HT-29 (cell line): ENCODE data around the gene PCDHGA8. TPM values are rescaled to one million over a fixed set of nuclear protein-coding genes. Genes with fewer than 3 reads are reported as not detected.
"Not testable (repeated sequence)": the region's sequence is repeated elsewhere in the genome, so short reads cannot be mapped to it uniquely, and the experiment has no call there.

Experiments used
- DNase-seq: peaks from one replicate; pipeline ENCODE4 v3.0.0-alpha.2; 2015; ENCODE audit warnings: low spot score
- total RNA-seq: library from RNA; depleted of rRNA; stranded (reverse); fragments of >200 nt; shearing (Covaris generic); gene quantifications from 2 replicates; pipeline ENCODE4 v1.2.3, GENCODE V29; 2014

The PCDHGA8 gene
- total RNA-seq, 1 experiment from 2014 or later, result not detected

DNA sequence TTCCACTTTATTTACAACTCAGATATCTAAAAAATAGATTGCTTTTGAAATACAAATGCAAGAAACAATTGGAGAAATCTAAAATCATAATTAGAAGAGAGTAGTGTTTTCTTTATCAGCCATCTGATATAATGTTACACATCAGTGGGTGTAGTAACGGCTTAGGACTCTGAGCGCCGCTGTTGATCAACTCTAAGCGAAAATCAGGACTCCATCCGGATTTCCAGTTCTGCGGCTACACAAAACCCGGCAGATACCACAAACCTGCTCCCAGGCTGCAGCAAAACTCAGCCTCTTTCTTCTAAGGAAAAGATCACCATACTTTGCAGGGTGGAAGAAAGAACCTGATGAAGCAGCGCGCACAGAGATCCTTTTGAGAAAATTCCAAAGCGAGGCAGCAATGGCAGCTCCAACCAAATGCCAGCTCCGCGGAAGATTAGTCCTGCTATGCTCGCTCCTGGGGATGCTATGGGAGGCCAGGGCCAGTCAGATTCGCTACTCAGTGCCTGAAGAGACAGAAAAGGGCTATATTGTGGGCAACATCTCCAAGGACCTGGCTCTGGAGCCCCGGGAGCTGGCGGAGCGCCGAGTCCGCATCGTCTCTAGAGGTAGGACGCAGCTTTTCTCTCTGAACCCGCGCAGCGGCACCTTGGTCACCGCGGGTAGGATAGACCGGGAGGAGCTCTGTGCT lies 10.3 kb downstream of the PCDHGA8 start, which contains the start of gene PCDHGA9:
TSS of gene PCDHGA9 (plus strand) at position 226 of the 691 bp plus-strand sequence. CDS start at position 401, 175 bp downstream.
- DNase-seq, result peak; percentile 48

DNA sequence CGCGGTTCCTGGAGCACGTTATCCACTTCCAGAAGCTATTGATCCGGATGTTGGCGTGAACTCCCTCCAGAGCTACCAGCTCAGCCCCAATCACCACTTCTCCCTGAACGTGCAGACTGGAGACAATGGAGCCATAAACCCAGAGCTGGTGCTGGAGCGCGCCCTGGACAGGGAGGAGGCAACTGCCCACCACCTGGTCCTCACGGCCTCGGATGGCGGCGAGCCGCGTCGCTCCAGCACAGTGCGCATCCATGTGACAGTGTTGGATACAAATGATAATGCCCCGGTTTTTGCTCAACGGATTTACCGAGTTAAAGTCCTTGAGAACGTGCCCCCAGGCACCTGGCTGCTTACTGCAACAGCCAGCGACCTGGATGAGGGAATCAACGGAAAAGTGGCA lies 11.0 kb downstream of the PCDHGA8 start:
- DNase-seq, result no peak

DNA sequence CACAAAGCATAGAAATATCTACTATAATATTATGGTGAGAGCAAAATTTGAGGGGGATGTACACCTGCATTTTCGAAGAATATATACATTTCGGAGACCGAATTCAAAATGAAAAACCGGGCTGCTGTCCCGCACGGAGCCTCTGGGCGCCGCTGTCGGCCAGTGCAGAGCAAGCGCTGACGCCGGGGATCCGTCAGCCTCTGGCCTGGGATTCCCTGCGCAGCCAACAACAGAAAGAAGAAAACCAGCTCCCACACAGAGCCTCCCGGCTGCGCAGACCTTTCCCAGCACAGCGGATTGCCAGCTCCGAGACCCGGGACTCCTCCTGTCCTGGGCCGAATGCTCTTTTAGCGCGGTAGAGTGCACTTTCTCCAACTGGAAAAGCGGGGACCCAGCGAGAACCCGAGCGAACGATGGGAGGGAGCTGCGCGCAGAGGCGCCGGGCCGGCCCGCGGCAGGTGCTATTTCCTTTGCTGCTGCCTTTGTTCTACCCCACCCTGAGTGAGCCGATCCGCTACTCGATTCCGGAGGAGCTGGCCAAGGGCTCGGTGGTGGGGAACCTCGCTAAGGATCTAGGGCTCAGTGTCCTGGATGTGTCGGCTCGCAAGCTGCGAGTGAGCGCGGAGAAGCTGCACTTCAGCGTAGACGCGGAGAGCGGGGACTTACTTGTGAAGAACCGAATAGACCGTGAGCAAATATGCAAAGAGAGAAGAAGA lies 15.5 kb downstream of the PCDHGA8 start, which contains the start of gene PCDHGB6:
TSS of gene PCDHGB6 (plus strand) at position 232 of the 716 bp plus-strand sequence. CDS start at position 414, 182 bp downstream.
- not testable (repeated sequence) for DNase-seq

DNA sequence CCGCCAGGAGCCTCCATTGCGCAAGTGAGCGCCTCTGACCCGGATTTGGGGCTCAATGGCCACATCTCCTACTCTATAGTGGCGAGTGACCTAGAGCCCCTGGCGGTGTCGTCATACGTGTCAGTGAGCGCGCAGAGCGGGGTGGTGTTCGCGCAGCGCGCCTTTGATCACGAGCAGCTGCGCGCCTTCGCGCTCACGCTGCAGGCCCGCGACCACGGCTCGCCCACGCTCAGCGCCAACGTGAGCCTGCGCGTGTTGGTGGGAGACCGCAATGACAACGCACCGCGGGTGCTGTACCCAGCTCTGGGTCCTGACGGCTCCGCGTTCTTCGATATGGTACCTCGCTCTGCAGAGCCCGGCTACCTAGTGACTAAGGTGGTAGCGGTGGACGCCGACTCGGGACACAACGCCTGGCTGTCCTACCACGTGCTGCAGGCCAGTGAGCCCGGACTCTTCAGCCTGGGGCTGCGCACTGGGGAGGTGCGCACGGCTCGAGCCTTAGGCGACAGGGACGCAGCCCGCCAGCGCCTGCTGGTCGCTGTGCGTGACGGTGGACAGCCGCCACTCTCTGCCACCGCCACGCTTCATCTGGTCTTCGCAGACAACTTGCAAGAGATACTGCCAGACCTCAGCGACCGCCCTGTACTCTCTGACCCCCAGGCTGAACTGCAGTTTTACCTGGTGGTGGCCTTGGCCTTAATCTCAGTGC lies 17.3 kb downstream of the PCDHGA8 start:
- no peak for DNase-seq

DNA sequence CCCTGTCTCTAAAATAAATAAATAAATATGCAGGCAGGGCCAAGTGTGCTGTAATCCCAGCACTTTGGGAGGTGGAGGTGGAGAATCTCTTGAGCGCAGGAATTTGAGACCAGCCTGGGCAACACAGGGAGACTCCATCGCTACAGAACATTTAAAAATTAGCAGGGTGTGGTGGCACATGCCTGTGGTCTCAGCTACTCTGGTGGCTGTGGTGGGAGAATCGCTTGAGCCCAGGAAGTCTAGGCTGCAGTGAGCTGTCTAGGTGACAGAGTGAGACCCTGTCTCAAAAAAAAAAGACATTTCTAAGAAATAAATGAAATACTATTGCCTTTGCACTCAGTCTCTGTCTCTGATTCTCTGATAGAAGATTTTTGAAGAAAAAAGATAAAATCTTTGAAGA lies 19.1 kb downstream of the PCDHGA8 start:
- DNase-seq, result no peak

- peak; percentile 72 for DNase-seq
These were observed 20.6 kb downstream of the PCDHGA8 start, which contains the start of gene PCDHGA10 for GRCh38 chr5:141412854-141413539. TSS of gene PCDHGA10 (plus strand) at chr5:141412987. CDS start at chr5:141413176, 189 bp downstream.

GRCh38 chr5:141413540-141414069 lies 21.2 kb downstream of the PCDHGA8 start:
- no peak for DNase-seq

DNA sequence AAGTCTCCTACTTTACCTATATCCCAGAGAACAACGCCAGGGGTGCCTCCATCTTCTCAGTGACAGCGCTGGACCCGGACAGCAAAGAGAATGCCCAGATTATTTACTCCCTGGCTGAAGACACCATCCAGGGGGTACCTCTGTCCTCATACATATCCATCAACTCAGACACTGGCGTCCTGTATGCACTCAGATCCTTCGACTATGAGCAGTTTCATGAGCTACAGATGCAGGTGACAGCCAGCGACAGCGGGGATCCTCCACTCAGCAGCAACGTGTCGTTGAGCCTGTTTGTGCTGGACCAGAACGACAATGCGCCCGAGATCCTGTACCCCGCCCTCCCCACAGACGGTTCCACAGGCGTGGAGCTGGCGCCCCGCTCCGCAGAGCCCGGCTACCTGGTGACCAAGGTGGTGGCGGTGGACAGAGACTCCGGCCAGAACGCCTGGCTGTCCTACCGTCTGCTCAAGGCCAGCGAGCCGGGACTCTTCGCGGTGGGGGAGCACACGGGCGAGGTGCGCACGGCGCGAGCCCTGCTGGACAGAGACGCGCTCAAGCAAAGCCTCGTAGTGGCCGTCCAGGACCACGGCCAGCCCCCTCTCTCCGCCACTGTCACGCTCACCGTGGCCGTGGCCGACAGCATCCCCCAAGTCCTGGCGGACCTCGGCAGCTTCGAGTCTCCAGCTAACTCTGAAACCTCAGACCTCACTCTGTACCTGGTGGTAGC lies 22.3 kb downstream of the PCDHGA8 start:
- DNase-seq, result not testable (repeated sequence)

- not testable (repeated sequence) for DNase-seq
These were observed 22.8 kb downstream of the PCDHGA8 start for GRCh38 chr5:141415275-141415618.

- DNase-seq, result peak; percentile 64
These were observed 25.2 kb downstream of the PCDHGA8 start, which contains the start of gene PCDHGB7 for GRCh38 chr5:141417494-141418172. TSS of gene PCDHGB7 (plus strand) at chr5:141417677. CDS start at chr5:141417860, 183 bp downstream.

DNA sequence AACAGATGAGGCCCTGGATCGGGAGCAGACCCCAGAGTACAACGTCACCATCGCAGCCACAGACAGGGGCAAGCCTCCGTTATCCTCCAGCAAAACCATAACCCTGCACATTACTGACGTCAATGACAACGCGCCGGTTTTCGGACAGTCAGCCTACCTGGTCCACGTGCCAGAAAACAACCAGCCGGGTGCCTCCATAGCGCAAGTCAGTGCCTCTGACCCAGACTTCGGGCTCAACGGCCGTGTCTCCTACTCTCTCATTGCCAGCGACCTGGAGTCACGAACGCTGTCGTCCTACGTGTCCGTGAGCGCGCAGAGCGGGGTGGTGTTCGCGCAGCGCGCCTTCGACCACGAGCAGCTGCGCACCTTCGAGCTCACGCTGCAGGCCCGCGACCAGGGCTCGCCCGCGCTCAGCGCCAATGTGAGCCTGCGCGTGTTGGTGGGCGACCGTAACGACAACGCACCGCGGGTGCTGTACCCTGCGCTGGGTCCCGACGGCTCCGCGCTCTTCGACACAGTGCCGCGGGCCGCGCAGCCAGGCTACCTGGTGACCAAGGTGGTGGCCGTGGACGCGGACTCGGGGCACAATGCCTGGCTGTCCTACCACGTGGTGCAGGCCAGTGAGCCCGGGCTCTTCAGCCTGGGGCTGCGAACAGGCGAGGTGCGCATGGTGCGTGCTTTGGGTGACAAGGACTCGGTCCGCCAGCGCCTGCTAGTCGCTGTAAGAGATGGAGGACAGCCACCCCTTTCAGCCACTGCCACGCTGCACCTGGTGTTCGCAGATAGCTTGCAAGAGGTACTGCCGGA lies 26.8 kb downstream of the PCDHGA8 start:
- DNase-seq, result no peak

- DNase-seq, result peak; percentile 51
These were observed 28.5 kb downstream of the PCDHGA8 start, which contains the start of gene PCDHGA11 for GRCh38 chr5:141420855-141421488. TSS of gene PCDHGA11 (plus strand) at chr5:141421051. CDS start at chr5:141421228, 177 bp downstream.

GRCh38 chr5:141421489-141421855 lies 29.0 kb downstream of the PCDHGA8 start:
- no peak for DNase-seq

- no peak for DNase-seq
These were observed 30.4 kb downstream of the PCDHGA8 start for GRCh38 chr5:141422742-141423291.

DNA sequence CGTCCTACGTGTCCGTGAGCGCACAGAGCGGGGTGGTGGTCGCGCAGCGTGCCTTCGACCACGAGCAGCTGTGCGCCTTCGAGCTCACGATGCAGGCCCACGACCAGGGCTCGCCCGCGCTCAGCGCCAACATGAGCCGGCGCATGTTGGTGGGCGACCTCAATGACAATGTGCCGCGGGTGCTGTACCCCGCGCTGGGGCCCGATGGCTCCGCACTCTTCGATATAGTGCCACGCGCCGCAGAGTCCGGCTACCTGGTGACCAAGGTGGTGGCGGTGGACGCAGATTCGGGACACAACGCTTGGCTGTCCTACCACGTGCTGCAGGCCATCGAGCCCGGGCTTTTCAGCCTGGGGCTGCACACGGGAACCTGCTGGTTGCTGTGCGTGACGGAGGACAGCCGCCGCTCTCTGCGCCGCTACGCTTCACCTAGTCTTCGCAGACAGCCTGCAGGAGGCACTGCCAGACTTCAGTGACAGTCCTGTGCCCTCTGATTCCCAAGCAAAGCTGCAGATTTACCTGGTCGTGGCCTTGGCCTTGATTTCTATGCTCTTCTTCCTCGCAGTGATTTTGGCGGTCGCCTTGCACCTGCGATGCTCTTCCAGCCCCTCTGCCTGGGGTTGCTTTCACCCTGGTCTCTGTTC lies 35.5 kb downstream of the PCDHGA8 start:
- DNase-seq, result no peak

DNA sequence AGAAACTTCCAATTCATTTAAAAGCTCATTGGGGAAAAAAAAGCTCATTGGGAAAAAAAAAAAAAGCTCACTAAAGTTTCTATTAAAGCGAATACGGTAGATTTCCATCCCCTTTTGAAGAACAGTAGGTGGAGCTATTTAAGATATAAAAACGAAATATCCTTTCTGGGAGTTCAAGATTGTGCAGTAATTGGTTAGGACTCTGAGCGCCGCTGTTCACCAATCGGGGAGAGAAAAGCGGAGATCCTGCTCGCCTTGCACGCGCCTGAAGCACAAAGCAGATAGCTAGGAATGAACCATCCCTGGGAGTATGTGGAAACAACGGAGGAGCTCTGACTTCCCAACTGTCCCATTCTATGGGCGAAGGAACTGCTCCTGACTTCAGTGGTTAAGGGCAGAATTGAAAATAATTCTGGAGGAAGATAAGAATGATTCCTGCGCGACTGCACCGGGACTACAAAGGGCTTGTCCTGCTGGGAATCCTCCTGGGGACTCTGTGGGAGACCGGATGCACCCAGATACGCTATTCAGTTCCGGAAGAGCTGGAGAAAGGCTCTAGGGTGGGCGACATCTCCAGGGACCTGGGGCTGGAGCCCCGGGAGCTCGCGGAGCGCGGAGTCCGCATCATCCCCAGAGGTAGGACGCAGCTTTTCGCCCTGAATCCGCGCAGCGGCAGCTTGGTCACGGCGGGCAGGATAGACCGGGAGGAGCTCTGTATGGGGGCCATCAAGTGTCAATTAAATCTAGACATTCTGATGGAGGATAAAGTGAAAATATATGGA lies 38.1 kb downstream of the PCDHGA8 start, which contains the start of gene PCDHGA12:
TSS of gene PCDHGA12 (plus strand) at position 176 of the 782 bp plus-strand sequence. CDS start at position 429, 253 bp downstream.
- no peak for DNase-seq

- DNase-seq, result no peak
These were observed 38.9 kb downstream of the PCDHGA8 start for GRCh38 chr5:141431286-141431685.
